ENCODE measurements around the gene LAMA3.

Gene LAMA3

GRCh38 chr18:23853448-23854195 lies 164.4 kb downstream of the LAMA3 start:
- DNase-seq (ENCODE audit: low spot score) = no peak

- DNase-seq (ENCODE audit: low spot score) = no peak
Observed at GRCh38 chr18:23855721-23856120, 166.5 kb downstream of the LAMA3 start.

- DNase-seq (ENCODE audit: low spot score) = peak; percentile 58
Observed at GRCh38 chr18:23856466-23857163, 167.4 kb downstream of the LAMA3 start.

GRCh38 chr18:23857164-23857552 lies 167.9 kb downstream of the LAMA3 start:
- DNase-seq (ENCODE audit: low spot score) = no peak

GRCh38 chr18:23857756-23858155 lies 168.5 kb downstream of the LAMA3 start:
- no peak for DNase-seq (ENCODE audit: low spot score)

GRCh38 chr18:23859466-23860336 lies 170.4 kb downstream of the LAMA3 start:
- no peak for DNase-seq (ENCODE audit: low spot score)

- no peak for DNase-seq (ENCODE audit: low spot score)
Observed at GRCh38 chr18:23861326-23861725, 172.1 kb downstream of the LAMA3 start.

- peak; percentile 78 for DNase-seq (ENCODE audit: low spot score)
Observed at GRCh38 chr18:23861805-23862470, 172.7 kb downstream of the LAMA3 start.

- DNase-seq (ENCODE audit: low spot score) = no peak
Observed at GRCh38 chr18:23864624-23865023, 175.4 kb downstream of the LAMA3 start.

GRCh38 chr18:23867006-23867405 lies 177.8 kb downstream of the LAMA3 start:
- DNase-seq (ENCODE audit: low spot score) = no peak

DNA sequence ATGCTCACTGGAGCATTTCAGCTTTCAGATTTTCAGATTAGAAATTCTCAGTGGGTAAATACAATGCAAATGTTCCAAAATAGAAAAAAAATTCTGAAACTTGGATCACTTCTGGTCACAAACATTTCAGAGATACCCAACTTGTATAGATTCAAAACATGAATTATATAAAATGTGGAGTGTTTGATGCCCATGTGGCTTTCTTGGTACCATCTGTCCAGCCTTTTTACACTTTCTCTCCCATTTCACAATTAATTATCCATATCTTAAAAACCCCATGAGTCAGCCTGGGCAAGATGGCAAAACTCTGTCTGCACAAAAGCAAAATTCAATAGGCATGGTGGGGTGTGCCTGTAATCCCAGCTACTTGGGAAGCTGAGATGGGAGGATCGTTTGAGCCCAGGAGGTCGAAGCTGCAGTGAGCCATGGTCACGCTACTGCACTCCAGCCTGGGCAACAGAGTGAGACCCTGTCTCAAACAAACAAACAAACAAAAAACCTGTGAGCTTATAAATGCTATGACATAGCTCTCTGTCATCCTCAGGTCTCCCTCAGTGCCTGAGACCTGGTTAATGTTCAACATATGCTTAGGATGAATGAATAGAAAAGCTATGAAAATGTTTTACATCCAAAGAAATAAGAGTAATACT lies 179.0 kb downstream of the LAMA3 start:
- DNase-seq (ENCODE audit: low spot score) = no peak

- peak; percentile 49 for DNase-seq (ENCODE audit: low spot score)
Observed at GRCh38 chr18:23870676-23871380, 181.6 kb downstream of the LAMA3 start.

GRCh38 chr18:23871410-23871809 lies 182.2 kb downstream of the LAMA3 start:
- DNase-seq (ENCODE audit: low spot score) = peak; percentile 97

DNA sequence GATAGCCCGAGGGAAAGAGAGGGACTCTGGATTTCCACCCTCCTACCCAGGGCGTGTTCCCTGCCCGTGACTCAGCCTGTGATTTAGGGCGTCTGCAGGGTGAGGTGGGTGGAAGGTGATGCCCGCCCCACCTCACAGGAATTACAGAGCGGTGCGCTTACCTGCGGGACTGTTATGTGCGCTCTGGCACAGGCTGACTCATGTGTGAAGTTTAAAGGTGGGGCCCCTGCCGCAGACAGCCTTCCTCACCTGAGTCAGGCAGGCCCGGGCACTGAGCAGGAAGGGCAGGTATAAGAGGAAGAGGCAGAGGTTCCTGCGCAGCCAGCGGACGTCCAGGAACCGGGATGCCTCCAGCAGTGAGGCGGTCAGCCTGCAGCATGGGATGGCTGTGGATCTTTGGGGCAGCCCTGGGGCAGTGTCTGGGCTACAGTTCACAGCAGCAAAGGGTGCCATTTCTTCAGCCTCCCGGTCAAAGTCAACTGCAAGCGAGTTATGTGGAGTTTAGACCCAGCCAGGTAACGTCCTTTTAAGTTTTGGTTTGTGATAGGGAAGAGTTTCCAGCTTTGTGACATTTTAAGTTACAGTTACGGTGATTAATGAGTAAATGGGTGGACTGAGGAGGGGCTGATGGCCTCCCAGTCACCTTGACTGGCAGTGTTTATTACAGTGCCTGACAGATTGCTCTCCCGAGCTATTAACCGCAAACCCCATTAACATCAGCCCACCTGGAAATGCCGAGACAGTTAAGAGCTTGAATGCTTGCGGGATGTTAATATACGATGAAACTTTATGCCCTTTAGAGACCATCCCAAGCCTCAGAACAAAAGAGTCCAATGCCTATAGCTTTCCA lies 183.7 kb downstream of the LAMA3 start:
- peak; percentile 99 for DNase-seq (ENCODE audit: low spot score)

GRCh38 chr18:23875966-23876895 lies 187.0 kb downstream of the LAMA3 start:
- no peak for DNase-seq (ENCODE audit: low spot score)

GRCh38 chr18:23876921-23877320 lies 187.7 kb downstream of the LAMA3 start:
- DNase-seq (ENCODE audit: low spot score) = no peak

DNA sequence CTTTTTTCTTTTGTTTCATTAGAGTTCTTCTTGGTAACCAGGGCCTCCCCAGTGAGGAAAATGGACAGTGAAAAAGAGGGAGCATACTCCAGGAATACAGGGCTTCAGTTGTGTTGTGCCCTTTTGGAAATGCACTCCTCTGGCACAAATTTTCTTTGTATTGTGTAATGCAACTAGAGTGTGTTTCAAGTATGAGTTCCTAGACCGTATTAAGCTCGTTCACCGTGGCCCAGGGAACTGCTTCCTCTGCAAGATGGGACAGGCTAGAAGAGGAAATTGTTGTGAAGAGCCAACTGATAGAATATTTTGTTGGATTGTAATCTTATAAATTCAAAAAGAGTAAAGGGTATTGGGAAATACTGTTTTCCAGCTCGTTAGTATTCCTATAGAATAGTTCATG lies 188.1 kb downstream of the LAMA3 start:
- no peak for DNase-seq (ENCODE audit: low spot score)

GRCh38 chr18:23878336-23878900 lies 189.2 kb downstream of the LAMA3 start:
- DNase-seq (ENCODE audit: low spot score) = no peak

DNA sequence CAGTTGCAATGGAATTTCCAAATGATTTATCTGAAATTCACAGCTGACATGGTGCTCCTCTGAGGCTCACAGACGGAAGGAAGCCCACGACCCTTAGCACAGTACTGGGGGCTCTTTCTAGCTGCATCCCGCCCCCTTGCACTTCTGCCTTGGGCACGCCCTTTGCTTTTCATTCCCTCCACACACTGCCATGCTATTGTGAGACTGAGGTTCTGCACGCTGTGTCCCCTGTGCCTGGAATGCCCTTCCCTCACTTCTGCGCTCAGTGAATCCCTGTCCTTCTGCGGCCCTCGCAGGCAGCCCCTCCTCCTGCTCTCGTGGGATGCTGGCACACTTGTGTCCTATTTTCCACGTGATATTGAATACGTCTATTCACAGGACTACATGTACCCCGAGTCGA lies 189.9 kb downstream of the LAMA3 start:
- DNase-seq (ENCODE audit: low spot score) = no peak
